Activated CD4-positive, alpha-beta T cell treated with anti-CD3 and anti-CD28 coated beads, Interleukin-2, amount 50 U/mL, for 24 hours (primary cell): Measurements from ENCODE around the gene NEBL.

Experiments
- DNase-seq, 2 donors: peaks; one replicate each; pipeline ENCODE4 v3.0.0-alpha.2; 2020; ENCODE audit warnings: low read depth in 1 of 2, low spot score in 1 of 2

NEBL gene

GRCh38 chr10:20901110-20901509, 4.0 kb upstream of the NEBL start:
- no peak for DNase-seq

DNA sequence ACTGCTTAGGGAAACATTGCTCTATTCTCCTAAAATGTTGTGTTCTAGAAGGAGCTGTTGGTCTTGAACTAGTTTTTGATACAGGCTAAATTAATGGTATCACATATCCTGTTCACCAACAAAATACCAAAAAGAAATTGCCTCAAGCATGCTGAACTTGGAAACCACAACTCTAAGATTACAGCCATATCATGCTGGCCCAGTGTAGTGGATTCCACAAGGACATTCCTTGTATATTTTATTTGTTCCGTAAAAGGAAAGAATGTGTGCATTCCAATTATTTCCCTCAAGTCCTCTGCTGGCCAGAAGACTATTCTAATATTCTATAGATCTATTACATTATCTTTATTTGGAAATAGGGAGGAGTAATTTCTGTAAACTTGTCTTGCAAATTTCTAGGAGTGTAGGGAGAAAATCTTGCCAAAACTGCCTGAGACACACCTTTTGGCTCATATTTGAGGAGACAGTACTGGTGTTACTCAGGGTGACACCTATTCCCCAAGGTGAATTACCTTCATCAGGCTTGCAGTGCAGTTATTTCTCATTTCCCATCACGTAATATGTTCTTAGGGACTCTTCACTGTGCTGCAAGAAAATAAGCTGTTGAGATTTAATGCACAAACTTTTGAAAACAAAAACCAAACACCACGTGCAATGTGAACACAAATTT, 1.9 kb upstream of the NEBL start:
- no peak for DNase-seq

DNA sequence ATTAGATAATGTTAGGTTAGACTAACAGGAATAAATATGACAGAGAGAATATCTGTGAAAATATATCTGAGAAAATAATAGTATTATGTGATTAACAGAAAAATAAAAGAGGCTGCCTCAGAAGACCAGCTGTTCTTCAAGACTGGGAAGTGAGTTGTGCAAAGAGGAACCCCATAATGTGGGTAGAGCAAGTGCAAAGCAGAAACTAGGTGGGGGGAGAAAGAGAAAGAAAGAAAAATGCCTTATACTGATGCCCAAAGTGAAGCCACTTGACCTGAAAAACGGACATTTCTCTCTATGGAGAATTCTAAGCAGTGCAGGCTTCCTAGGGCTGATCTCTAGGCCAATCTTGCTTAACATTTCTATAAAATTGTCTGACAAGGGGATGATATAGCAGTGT, 3.8 kb downstream of the NEBL start:
- DNase-seq: no peak

DNA sequence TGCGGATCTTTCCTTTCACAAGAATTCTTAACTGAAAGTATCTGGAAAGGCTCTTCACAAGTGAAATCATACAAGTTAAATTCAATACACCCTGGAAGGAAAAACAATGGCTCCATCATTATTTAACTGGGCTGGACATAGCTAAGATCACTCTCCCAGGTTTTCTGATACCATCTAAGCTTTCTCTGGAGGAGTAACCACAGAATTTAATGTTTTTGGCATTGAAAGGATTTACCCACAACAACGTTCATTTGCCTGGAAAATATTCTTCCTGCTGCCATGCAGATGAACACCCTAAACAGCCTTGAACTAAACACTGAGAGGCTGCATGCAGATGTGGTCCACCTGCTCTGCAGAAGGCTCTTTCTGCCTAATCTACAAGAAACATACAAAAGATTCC, 4.3 kb downstream of the NEBL start:
- DNase-seq: no peak

DNA sequence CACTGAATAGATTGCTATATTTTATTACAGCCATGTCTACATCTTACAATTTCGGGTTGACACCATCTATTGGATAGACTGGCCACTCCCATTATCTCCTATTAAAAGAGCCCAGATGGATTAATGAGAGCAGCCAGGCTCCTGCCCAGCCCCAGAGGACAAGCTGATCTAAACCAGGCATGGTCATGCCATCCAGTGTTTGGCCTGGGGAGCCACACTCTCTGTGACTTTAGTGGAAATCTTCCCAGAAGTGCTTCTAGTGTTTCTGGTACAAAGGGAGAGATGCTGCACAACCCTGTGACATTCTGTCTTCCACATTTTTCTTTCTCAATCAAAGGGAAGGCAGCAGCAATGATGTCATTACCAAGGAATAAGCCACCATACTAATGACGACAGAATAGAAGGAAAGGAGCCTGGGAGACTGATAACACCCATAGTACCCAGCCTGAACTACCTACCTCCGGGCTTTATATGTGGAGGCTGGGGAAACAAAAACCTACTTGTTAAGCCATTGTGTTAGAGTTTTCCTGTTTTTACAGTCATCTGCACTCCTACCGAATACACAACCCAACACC, 5.0 kb downstream of the NEBL start:
- no peak for DNase-seq

DNA sequence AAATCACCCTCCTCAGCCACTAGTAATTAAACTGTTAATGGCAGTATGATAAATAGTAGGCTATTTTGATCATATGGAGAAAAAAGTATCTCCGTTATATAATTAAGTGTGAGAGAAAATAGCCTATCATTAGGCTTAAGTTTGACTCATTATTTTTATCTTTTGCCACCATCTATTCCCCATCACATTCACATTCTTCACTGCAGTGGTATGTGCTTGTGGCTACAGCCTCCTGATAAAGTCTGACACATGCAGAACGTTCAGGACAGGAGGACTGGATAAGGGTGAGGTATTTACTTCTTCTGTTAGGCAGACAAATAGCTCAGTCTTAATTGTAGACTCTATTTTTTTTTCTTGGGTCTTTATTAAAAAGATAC, 5.8 kb downstream of the NEBL start:
- DNase-seq: no peak

DNA sequence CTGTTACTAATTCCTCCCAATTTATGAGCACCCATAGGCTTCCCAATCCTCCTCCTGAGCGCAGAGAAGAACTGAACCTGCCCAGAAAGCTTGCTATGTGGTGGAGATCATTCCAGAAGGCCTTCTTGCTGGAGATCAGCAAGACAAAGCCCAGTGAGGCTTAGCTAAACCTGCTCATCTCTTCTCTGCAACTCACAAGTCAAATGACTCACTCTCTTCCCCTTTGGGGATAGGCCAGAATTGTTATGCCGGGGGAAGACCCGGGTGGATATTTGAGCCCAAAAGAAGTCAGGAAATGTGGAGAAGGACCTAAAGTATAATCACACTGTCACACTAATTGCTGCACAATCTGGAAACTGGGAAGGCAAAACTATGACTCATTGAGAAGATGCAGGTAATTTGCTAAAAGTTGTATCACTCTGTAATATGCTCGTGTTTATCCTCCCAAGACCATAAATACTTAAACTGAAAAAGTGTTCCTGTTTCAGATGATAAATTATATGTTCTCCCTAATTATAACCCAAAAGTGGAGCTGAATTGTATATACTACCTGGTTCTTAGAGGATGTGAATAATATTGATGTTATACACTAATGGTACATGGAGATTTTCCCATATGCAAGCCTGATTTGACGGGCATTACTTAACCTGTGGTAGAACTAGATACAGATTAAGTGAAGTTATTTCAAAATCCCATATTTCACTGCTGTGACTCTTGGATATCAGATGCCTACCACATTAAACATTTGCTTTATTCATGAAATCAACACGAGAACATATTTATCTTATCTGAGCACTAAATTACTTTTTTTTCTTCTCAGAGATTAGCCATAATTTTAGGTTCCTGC, 6.4 kb downstream of the NEBL start:
- DNase-seq: no peak

GRCh38 chr10:20890009-20890408, 7.1 kb downstream of the NEBL start:
- no peak for DNase-seq

DNA sequence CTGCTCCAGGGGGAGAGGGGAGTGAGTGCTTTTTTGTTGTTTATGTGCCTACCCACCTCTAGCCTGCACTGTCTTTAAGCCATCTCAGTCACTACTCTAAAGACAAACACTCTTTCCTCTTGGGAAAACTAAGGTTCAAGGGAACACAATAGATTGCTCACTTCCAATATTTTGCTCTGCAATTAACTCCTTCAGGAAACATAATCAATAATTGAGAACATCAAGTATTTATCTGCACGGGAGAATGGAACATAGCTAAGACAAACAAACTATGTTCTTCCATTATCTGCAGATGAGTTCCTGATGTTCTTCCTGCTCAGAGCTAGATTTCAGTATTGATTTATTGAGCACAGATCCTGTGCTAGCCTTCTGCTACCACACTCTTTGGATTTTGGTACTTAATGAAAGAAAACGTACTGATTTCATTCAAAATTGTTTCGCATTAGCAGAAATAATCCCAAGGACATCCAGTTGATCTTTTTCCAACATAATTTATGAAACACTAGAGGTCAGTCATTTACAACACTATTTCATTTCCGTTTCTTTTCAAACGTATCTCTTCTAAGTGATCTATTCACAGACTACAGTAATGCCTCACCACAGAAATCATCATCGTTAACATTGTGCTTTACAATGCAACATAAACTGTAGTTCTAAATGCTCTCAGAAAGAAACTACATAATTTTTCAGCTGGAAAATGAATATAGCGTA, 8.3 kb downstream of the NEBL start:
- no peak for DNase-seq

- DNase-seq: no peak
Observed at GRCh38 chr10:20887706-20888555, 9.2 kb downstream of the NEBL start.

- no peak for DNase-seq
Observed at GRCh38 chr10:20885678-20886077, 11.4 kb downstream of the NEBL start.

DNA sequence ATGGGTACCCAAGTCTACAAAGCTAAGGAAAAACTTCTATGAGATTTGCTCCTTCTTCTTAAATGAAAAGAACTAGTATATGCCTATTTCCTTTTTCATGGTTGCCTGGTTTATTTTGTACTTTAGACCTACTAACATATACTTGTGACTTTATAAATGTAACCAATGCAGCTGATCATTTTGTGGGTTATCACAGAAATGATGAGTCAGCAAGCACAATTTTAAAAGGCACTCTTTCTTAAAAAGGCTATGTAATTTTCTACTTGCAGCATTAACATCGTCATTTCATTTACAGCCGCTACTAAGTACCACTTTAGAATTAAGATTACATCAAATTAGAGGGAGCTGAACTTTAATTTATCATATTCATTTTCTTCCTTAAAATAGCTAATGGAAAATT, 13.6 kb downstream of the NEBL start:
- DNase-seq: no peak

- DNase-seq: no peak
Observed at GRCh38 chr10:20882091-20882490, 15.0 kb downstream of the NEBL start.

DNA sequence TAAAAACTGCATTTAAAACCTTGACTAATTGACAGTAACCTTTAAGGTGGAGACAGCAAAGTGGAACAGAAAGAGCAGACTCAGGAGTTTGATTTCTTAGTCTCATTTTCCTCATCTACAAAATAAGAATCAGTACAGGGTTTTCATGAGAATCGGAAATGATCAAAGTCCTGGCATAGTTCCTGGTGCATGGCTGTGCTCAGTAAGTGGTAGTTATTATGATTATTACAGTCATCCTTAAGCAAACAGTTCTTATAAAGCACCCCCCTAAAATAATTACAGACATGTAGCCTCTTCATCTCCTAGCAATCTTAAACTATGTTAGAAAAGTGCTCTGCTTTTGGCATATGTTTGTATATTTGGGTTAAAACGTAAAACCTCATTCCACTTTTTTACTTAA, 18.0 kb downstream of the NEBL start:
- no peak for DNase-seq

DNA sequence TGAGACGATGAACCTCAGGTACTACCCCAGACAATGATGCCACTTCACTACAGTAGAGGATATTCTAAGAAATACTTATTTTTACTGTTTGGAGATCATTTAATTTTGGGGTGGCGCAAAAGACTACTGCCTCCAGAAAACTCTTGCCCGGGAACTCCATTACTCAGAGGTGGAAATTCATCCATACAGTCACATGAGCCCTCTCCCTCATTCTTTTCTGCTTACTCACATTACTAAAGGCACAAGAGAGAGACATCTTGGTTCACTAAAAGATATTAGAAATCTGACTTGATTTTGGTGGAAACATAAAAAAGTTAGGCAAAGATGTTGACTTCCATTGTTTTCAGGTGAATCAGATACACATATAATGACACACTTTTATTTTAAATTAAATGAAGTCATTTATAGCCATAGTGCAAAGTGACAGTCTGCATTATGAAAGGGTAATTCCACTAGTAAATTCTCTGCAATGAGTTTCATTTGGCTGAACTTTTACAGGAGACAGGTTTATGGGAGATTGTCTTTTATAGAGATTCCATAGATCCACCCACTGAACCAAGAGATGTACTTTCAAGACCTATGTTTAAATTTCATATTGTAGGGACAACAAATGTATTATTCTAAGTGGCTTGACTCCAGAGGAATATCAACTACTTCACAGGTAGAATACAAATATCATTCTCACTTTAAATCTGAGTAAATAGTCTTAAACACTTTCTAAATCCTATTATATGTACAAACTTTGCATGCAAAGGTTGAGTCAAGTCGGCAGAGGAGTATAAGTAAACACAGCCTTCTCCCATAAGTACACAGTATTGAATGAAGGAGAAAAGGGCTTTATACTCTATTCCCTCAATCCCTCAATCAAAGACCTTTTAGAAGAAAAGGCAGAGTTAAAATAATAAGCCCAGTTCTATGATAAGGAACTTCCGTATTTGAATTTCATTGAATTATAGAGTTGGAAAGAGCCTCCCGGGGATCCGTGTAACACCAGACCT, 18.8 kb downstream of the NEBL start:
- no peak for DNase-seq

GRCh38 chr10:20877554-20877953, 19.6 kb downstream of the NEBL start:
- DNase-seq: no peak

- no peak for DNase-seq
Observed at GRCh38 chr10:20874261-20874660, 22.9 kb downstream of the NEBL start.

- no peak for DNase-seq
Observed at GRCh38 chr10:20871970-20872369, 25.1 kb downstream of the NEBL start.

DNA sequence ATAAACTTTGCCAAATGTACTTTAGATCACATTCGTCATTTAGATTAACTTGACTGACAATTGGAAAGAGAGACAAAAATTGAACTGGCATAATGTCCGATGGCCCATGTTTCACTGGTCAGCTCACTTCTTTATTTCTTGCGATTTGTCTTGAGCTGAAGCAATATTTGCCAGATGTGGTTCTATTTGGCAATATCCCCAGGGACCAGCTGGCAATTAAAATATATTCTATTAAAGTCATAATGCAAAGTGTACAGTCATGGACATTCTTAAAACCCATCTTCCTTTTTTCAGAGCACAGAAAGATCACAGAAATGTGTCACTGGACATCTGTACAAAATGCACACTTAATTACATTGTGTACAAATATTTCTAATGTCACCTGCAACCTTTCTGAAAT, 26.3 kb downstream of the NEBL start:
- DNase-seq: no peak

DNA sequence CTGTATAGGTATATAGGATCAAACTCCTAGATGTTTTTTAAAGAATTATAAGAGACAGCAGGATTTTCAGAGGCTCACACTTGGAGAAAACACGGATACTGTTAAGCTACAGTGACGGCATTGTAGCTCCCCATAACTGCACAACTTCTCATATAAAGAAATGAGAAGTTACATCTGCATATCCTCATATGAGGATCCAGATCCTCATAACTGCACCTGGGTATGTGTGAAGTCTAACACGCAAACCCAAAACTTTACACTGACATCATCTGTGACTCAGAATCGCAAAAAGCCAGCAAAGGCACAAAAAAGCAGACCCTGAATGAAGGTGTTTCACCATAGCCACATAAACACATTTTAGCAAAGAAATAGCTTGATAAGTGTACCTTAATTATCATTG, 34.1 kb downstream of the NEBL start:
- no peak for DNase-seq
